GM21528 (cell line): ENCODE measurements around the gene EZH1.

Source experiments
- ATAC-seq: cut with Tn5 transposase; IDR thresholded peaks from one replicate; pipeline ENCODE4 v1.9.1; 2021; ENCODE audit warnings: mild to moderate bottlenecking, moderate library complexity; ENCODE audit not compliant: unreplicated experiment, low FRiP score

EZH1 gene

GRCh38 chr17:42725143-42725542, 19.7 kb downstream of the EZH1 start:
- ATAC-seq, result no peak

GRCh38 chr17:42723636-42724035, 21.2 kb downstream of the EZH1 start:
- ATAC-seq, result no peak

GRCh38 chr17:42720996-42721583, 23.8 kb downstream of the EZH1 start:
- ATAC-seq, result no peak

GRCh38 chr17:42709561-42709960, 35.3 kb downstream of the EZH1 start:
- ATAC-seq, result no peak

GRCh38 chr17:42708588-42708987, 36.3 kb downstream of the EZH1 start:
- ATAC-seq, result no peak

- ATAC-seq, result no peak
These were observed 38.1 kb downstream of the EZH1 start for GRCh38 chr17:42706732-42707131.

- no peak for ATAC-seq
These were observed 39.9 kb downstream of the EZH1 start for GRCh38 chr17:42704837-42705494.

GRCh38 chr17:42704490-42704836, 40.4 kb downstream of the EZH1 start:
- no peak for ATAC-seq

GRCh38 chr17:42702446-42702845, 42.4 kb downstream of the EZH1 start:
- ATAC-seq, result no peak

GRCh38 chr17:42700586-42701289, 44.1 kb downstream of the EZH1 start:
- no peak for ATAC-seq

- ATAC-seq, result no peak
These were observed 45.5 kb downstream of the EZH1 start for GRCh38 chr17:42699415-42699740.

GRCh38 chr17:42698736-42699414, 46.0 kb downstream of the EZH1 start:
- ATAC-seq, result no peak

- no peak for ATAC-seq
These were observed 47.6 kb downstream of the EZH1 start for GRCh38 chr17:42697108-42697811.

- no peak for ATAC-seq
These were observed 49.3 kb downstream of the EZH1 start for GRCh38 chr17:42695500-42695899.

- no peak for ATAC-seq
These were observed 50.3 kb downstream of the EZH1 start for GRCh38 chr17:42694524-42694923.

GRCh38 chr17:42692489-42692888, 52.4 kb downstream of the EZH1 start:
- no peak for ATAC-seq

- no peak for ATAC-seq
These were observed 53.8 kb downstream of the EZH1 start for GRCh38 chr17:42691021-42691545.

GRCh38 chr17:42690596-42690995, 54.2 kb downstream of the EZH1 start:
- no peak for ATAC-seq

- no peak for ATAC-seq
These were observed 57.0 kb downstream of the EZH1 start for GRCh38 chr17:42687707-42688320.

- no peak for ATAC-seq
These were observed 58.2 kb downstream of the EZH1 start for GRCh38 chr17:42686520-42687128.
